Gastroesophageal sphincter (tissue), 3 donors: Measurements from ENCODE around the gene CROCC2.

Experiments
- CTCF ChIP-seq, 4 experiments: fragments of 200-600 bp in 2 of 4; fragments of 450-650 bp in 2 of 4; sonication (generic) in 1 of 4; IDR thresholded peaks; one replicate each; pipeline ENCODE4 v1.5.1; 2017 to 2019; ENCODE audit warnings: antibody characterized with exemption in 4 of 4, mild to moderate bottlenecking in 2 of 4, moderate library complexity in 2 of 4
- POLR2A ChIP-seq, 2 donors: fragments of 450-650 bp; IDR thresholded peaks; one replicate each; pipeline ENCODE4 v1.6.1; 2017; ENCODE audit warnings: antibody characterized with exemption in 2 of 2, mild to moderate bottlenecking in 2 of 2, moderate library complexity in 1 of 2

GRCh38 chr2:240898108-240898730 lies 7.9 kb upstream of the CROCC2 start:
- TF ChIP-seq CTCF (IDR thresholded peaks at IDR 0.05) (no peak), POLR2A (IDR thresholded peaks at IDR 0.05) (no peak)
